H1 (cell line): ENCODE data around the gene ZHX3. TPM values are rescaled to one million over a fixed set of nuclear protein-coding genes. Genes with fewer than 3 reads are reported as not detected.

ENCODE experiments used
- BCL11A ChIP-seq, 2 experiments: IDR thresholded peaks; one replicate each; pipeline ENCODE4 v1.6.1; 2011; ENCODE audit warnings: low read depth in 2 of 2, low read length in 2 of 2, mild to moderate bottlenecking in 2 of 2
- BRCA1 ChIP-seq: IDR thresholded peaks from 2 replicates; pipeline ENCODE4 v1.6.1; 2012; ENCODE audit warnings: low read depth, low read length, improper control_type of control experiment
- EZH2 ChIP-seq: fragments of 200-600 bp; sonication (generic); IDR thresholded peaks from 2 replicates; pipeline ENCODE4 v1.7.1; 2012; ENCODE audit warnings: low read depth, mild to moderate bottlenecking, moderate library complexity, low read length, inconsistent platforms; ENCODE audit not compliant: severe bottlenecking
- GTF2F1 ChIP-seq: IDR thresholded peaks from 2 replicates; pipeline ENCODE4 v1.6.1; 2012; ENCODE audit warnings: low read depth, low read length, improper control_type of control experiment, borderline replicate concordance
- HDAC2 ChIP-seq, 2 experiments: fragments of 300-600 bp in 1 of 2; sonication (generic) in 1 of 2; IDR thresholded peaks; 2 replicates each; pipeline ENCODE4 v1.6.1; 2011 to 2012; ENCODE audit warnings: low read depth in 2 of 2, low read length in 2 of 2, mild to moderate bottlenecking in 2 of 2, moderate library complexity in 2 of 2, borderline replicate concordance in 1 of 2, inconsistent platforms in 1 of 2
- HDAC6 ChIP-seq: IDR thresholded peaks from one replicate; pipeline ENCODE4 v1.7.1; 2012; ENCODE audit warnings: low read depth, mild to moderate bottlenecking, inconsistent platforms, low read length, moderate library complexity
- KDM4A ChIP-seq: IDR thresholded peaks from one replicate; pipeline ENCODE4 v1.7.1; 2012; ENCODE audit warnings: low read depth, mild to moderate bottlenecking, moderate library complexity, low read length, inconsistent platforms; ENCODE audit not compliant: severe bottlenecking
- RFX5 ChIP-seq: IDR thresholded peaks from 2 replicates; pipeline ENCODE4 v1.6.1; 2011; ENCODE audit warnings: low read depth, low read length, improper control_type of control experiment, borderline replicate concordance
- TBP ChIP-seq: IDR thresholded peaks from 2 replicates; pipeline ENCODE4 v1.6.1; 2011; ENCODE audit warnings: low read depth, low read length, improper control_type of control experiment
- polyA plus RNA-seq, 7 experiments: library from polyadenylated mRNA; depleted of rRNA in 3 of 7; stranded (reverse) in 5 of 7; unstranded in 2 of 7; fragments of >200 nt in 5 of 7; fragments of 200-250 nt in 2 of 7; gene quantifications; 1 replicate in 5 of 7; 2 replicates in 1 of 7; 4 replicates in 1 of 7; pipeline versions ENCODE4 v1.2.1 to v1.2.3, GENCODE V29; 2011 to 2013; ENCODE audit warnings: missing spikeins in 2 of 7, mixed read lengths in 2 of 7
- total RNA-seq: library from RNA; stranded (reverse); fragmentation: NEBNext Ultra II Directional; extraction: Animal tissue kit (Norgen Biotek cat#: 25700); gene quantifications from 2 replicates; pipeline ENCODE4 v1.2.1, GENCODE V29; 2021
- TF ChIP-seq, protein P1 (sequence below): IDR thresholded peaks from 2 replicates; pipeline ENCODE4 v1.6.1; 2011; ENCODE audit warnings: low read length, improper control_type of control experiment
- TF ChIP-seq, protein P2 (sequence below): IDR thresholded peaks from 2 replicates; pipeline ENCODE4 v1.6.1; 2012; ENCODE audit warnings: inconsistent platforms

ZHX3 gene
- total and polyA plus RNA-seq, 2 of the 8 experiments (the other 6 are each of a cell fraction or from before 2014, with no cell fraction given): 1.00 to 7.8 TPM

DNA sequence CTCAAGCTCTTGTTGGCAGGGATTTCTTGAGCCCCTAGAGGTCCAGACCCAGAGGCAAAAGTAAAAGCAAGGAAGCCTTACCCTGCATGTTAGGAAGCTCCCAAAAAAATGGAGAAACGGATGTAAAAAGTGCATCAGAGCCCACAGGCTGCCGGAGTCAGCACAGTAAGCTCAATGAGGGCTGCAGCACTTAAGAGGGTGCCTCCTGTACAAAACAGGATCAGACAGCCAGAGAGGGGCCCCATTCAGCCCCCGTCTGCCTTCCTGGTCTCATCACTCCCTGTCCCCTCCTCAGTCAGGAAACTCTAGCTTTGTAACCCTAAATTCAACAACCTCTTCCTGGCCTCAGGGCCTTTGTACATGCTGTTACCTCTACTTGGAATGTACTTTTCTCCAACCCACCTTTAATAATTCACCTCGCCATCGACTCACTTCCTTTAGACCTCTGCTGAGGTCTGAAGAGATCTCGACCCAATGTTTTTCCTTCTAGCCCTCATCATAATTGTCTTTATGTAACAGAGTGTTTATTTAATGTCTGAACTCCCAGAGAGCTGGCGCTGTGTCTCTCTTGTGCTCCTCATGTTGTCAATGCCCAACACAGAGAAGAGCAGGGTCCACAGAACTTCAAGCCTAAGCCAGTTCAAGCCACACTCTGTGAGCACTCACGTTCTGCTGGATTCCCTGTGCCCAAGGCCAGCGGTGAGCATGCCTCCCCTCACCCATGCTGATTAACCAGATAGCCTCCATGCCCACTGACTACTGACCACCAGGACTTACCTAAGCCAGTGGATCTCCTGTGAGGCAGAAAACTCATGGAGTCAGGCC, 183.0 kb downstream of the ZHX3 start (continued):
- TF ChIP-seq BCL11A (IDR thresholded peaks at IDR 0.05; ENCODE audit: low read depth in 2 of 2, low read length in 2 of 2): no peak
- TF ChIP-seq, protein P1, sequence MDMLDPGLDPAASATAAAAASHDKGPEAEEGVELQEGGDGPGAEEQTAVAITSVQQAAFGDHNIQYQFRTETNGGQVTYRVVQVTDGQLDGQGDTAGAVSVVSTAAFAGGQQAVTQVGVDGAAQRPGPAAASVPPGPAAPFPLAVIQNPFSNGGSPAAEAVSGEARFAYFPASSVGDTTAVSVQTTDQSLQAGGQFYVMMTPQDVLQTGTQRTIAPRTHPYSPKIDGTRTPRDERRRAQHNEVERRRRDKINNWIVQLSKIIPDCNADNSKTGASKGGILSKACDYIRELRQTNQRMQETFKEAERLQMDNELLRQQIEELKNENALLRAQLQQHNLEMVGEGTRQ: no peak
- no peak for TF ChIP-seq BRCA1
- no peak for TF ChIP-seq HDAC6
- TF ChIP-seq GTF2F1: no peak
- TF ChIP-seq HDAC2 (IDR thresholded peaks at IDR 0.05; ENCODE audit: borderline replicate concordance in 1 of 2, low read depth in 2 of 2, low read length in 2 of 2): no peak
- no peak for TF ChIP-seq TBP
- TF ChIP-seq, protein P2, sequence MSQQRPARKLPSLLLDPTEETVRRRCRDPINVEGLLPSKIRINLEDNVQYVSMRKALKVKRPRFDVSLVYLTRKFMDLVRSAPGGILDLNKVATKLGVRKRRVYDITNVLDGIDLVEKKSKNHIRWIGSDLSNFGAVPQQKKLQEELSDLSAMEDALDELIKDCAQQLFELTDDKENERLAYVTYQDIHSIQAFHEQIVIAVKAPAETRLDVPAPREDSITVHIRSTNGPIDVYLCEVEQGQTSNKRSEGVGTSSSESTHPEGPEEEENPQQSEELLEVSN: no peak
- TF ChIP-seq EZH2: no peak
- TF ChIP-seq KDM4A: no peak
- no peak for TF ChIP-seq RFX5
